OCI-LY7 (cell line): ENCODE data around the gene MAGEA1. TPM values are rescaled to one million over a fixed set of nuclear protein-coding genes. Genes with fewer than 3 reads are reported as not detected.
"Not testable (repeated sequence)": the region's sequence is repeated elsewhere in the genome, so short reads cannot be mapped to it uniquely, and the experiment has no call there.

ENCODE experiments used
- BruUV-seq: library from RNA; stranded (reverse); fragments of 400-500 nt; replicated peaks from 2 replicates; lab custom pipeline; 2021; lab: Mats Ljungman, UMichigan
- CTCF ChIA-PET: fragments of 300-600 bp; sonication (Branson Sonifier 250); formaldehyde crosslinking; loops from one replicate; lab custom pipeline; 2022; ENCODE audit warnings: antibody characterized with exemption; ENCODE audit not compliant: unreplicated experiment; lab: Charles Lee
- POLR2A ChIA-PET: fragments of 300-600 bp; sonication (Branson Sonifier 250); formaldehyde crosslinking; loops from one replicate; lab custom pipeline; 2022; ENCODE audit warnings: antibody characterized with exemption; lab: Charles Lee
- DNase-seq: peaks from one replicate; pipeline ENCODE4 v3.0.0-alpha.2; 2015; ENCODE audit warnings: low spot score
- H2AFZ ChIP-seq: fragments of 200-600 bp; sonication (generic), shearing (Covaris generic); 2 replicates; pipeline ENCODE4 v1.6.1; 2014; ENCODE audit warnings: mild to moderate bottlenecking, antibody characterized with exemption, low read length, moderate library complexity
- H3K27ac ChIP-seq: fragments of 200-600 bp; sonication (generic); 2 replicates; pipeline ENCODE4 v1.5.1; 2014; ENCODE audit warnings: mixed run types, low read depth, mild to moderate bottlenecking, moderate library complexity, low read length, inconsistent platforms; ENCODE audit not compliant: poor library complexity, severe bottlenecking
- H3K36me3 ChIP-seq: fragments of 200-600 bp; sonication (generic); 2 replicates; pipeline ENCODE4 v1.6.1; 2014; ENCODE audit warnings: mild to moderate bottlenecking, antibody characterized with exemption, low read length, moderate library complexity, mixed read lengths; ENCODE audit not compliant: insufficient read depth
- H3K4me1 ChIP-seq: fragments of 200-600 bp; sonication (generic); 2 replicates; pipeline ENCODE4 v1.5.1; 2014; ENCODE audit warnings: mild to moderate bottlenecking, low read length; ENCODE audit not compliant: insufficient read depth, poor library complexity, severe bottlenecking
- H3K4me2 ChIP-seq: fragments of 200-600 bp; sonication (generic); 2 replicates; pipeline ENCODE4 v1.6.1; 2014; ENCODE audit warnings: mild to moderate bottlenecking, low read length
- H3K4me3 ChIP-seq: fragments of 200-600 bp; sonication (generic); 2 replicates; pipeline ENCODE4 v1.5.1; 2014; ENCODE audit warnings: mild to moderate bottlenecking, low read depth, low read length; ENCODE audit not compliant: poor library complexity, severe bottlenecking
- H3K79me2 ChIP-seq: fragments of 200-600 bp; sonication (generic); 2 replicates; pipeline ENCODE4 v1.6.1; 2016; ENCODE audit warnings: low read depth, mild to moderate bottlenecking, low read length, moderate library complexity, mixed read lengths; ENCODE audit not compliant: insufficient read depth
- H3K9me2 ChIP-seq: fragments of 200-600 bp; sonication (generic); 2 replicates; pipeline ENCODE4 v1.6.1; 2016; ENCODE audit warnings: mild to moderate bottlenecking, low read length, mixed read lengths; ENCODE audit not compliant: insufficient read depth
- H3K9me3 ChIP-seq: fragments of 200-600 bp; sonication (generic); 2 replicates; pipeline ENCODE4 v1.6.1; 2014; ENCODE audit warnings: mild to moderate bottlenecking, mixed run types, low read length, mixed read lengths
- H4K20me1 ChIP-seq: fragments of 200-600 bp; sonication (generic); 2 replicates; pipeline ENCODE4 v1.6.1; 2014; ENCODE audit warnings: mild to moderate bottlenecking, antibody characterized with exemption, low read length, moderate library complexity, mixed read lengths; ENCODE audit not compliant: insufficient read depth
- EZH2phosphoT487 ChIP-seq: fragments of 200-600 bp; sonication (generic); IDR thresholded peaks from 2 replicates; pipeline ENCODE4 v1.6.1; 2018; ENCODE audit warnings: low read depth, borderline replicate concordance, mild to moderate bottlenecking, mixed run types, antibody characterized with exemption, low read length, moderate library complexity, mixed read lengths
- intact Hi-C: fragments of 100-400 bp; cut with micrococcal nuclease; formaldehyde crosslinking; loops from one replicate; pipeline ENCODE4 v1.10.0; 2022; ENCODE audit not compliant: unreplicated experiment
- total RNA-seq, 2 experiments: library from RNA; depleted of rRNA in 1 of 2; stranded (reverse); fragments of >200 nt in 1 of 2; shearing (Covaris generic) in 1 of 2; gene quantifications; 2 replicates each; pipeline ENCODE4 v1.2.3, GENCODE V29; 2014 to 2022
- TF ChIP-seq, protein P1 (sequence below): fragments of 200-600 bp; sonication (generic); conservative IDR thresholded peaks from 2 replicates; pipeline ENCODE4 v1.5.1; 2014; ENCODE audit warnings: mild to moderate bottlenecking, antibody characterized with exemption, low read length, moderate library complexity, mixed read lengths

Gene MAGEA1
- total RNA-seq, 2 experiments from 2014 or later: not detected

- H3K79me2 ChIP-seq: no peaks in the 10 kb centered on the region
- no peaks in the 10 kb centered on the region for H3K4me1 ChIP-seq
- H4K20me1 ChIP-seq: no peaks in the 10 kb centered on the region
- H2AFZ ChIP-seq: no peak overlapping the region
- ChIA-PET POLR2A (no interaction called here), CTCF (interaction anchor here (0.6 kb wide), 1 partner anchor 190 kb away, joined by 4 read pairs; no protein-coding TSS in a partner anchor)
- H3K9me2 ChIP-seq: no peaks in the 10 kb centered on the region
- no peaks in the 10 kb centered on the region for H3K36me3 ChIP-seq
- H3K9me3 ChIP-seq: no peaks in the 10 kb centered on the region
- H3K4me2 ChIP-seq: no peak overlapping the region
- H3K4me3 ChIP-seq: no peak overlapping the region
- no peak overlapping the region for H3K27ac ChIP-seq
- BruUV-seq: no TSS peak
- intact Hi-C loops: no loop called here
- DNase-seq: no peak
- TF ChIP-seq, protein P1, sequence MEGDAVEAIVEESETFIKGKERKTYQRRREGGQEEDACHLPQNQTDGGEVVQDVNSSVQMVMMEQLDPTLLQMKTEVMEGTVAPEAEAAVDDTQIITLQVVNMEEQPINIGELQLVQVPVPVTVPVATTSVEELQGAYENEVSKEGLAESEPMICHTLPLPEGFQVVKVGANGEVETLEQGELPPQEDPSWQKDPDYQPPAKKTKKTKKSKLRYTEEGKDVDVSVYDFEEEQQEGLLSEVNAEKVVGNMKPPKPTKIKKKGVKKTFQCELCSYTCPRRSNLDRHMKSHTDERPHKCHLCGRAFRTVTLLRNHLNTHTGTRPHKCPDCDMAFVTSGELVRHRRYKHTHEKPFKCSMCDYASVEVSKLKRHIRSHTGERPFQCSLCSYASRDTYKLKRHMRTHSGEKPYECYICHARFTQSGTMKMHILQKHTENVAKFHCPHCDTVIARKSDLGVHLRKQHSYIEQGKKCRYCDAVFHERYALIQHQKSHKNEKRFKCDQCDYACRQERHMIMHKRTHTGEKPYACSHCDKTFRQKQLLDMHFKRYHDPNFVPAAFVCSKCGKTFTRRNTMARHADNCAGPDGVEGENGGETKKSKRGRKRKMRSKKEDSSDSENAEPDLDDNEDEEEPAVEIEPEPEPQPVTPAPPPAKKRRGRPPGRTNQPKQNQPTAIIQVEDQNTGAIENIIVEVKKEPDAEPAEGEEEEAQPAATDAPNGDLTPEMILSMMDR: no peak
- TF ChIP-seq EZH2phosphoT487: no peak
Observed at GRCh38 chrX:153161952-153162351, 17.1 kb upstream of the MAGEA1 start.

DNA sequence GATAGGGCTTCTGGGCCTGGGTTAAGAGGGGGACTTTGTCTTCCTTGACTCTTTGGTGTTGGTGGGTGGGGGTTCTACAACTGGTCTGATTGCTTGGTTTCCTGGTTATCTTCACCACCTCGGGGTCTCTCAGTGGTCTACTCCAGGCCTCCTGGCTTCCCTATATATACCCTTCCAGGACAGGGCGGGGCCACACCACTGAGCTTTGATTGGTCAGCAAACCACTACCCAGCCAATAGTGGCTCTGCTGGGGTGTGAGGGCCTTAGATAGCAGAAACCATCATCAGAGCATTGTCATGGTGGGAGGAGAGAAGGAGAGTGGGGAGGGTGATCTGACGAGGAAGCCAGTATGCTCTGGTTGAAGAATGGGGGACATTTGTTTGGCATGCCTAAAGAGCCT is 14.4 kb upstream of the MAGEA1 start:
- no peak overlapping the region for H3K4me2 ChIP-seq
- H3K27ac ChIP-seq: no peak overlapping the region
- no peaks in the 10 kb centered on the region for H3K4me1 ChIP-seq
- BruUV-seq: no TSS peak
- no peak for DNase-seq
- no peak overlapping the region for H3K4me3 ChIP-seq
- H2AFZ ChIP-seq: no peak overlapping the region
- POLR2A ChIA-PET: no interaction called here
- TF ChIP-seq EZH2phosphoT487: no peak
- TF ChIP-seq, protein P1: no peak
- intact Hi-C loops: no loop called here
- CTCF ChIA-PET: no interaction called here
- H3K9me2 ChIP-seq: no peaks in the 10 kb centered on the region
- H3K79me2 ChIP-seq: no peaks in the 10 kb centered on the region
- H3K36me3 ChIP-seq: no peaks in the 10 kb centered on the region
- no peaks in the 10 kb centered on the region for H4K20me1 ChIP-seq
- H3K9me3 ChIP-seq: no peaks in the 10 kb centered on the region

- H3K79me2 ChIP-seq, intact Hi-C loops, H2AFZ ChIP-seq, H4K20me1 ChIP-seq, CTCF ChIA-PET, H3K9me2 ChIP-seq, H3K36me3 ChIP-seq, H3K4me1 ChIP-seq, H3K27ac ChIP-seq, DNase-seq, H3K9me3 ChIP-seq, H3K4me2 ChIP-seq, POLR2A ChIA-PET, BruUV-seq, H3K4me3 ChIP-seq: not testable (repeated sequence)
Observed at GRCh38 chrX:153168423-153168822, 10.7 kb upstream of the MAGEA1 start.
